Epithelial cell of proximal tubule (primary cell): Measurements from ENCODE around the gene FMNL2. TPM values are rescaled to one million over a fixed set of nuclear protein-coding genes. Genes with fewer than 3 reads are reported as not detected.

ENCODE experiments used
- DNase-seq: peaks from one replicate; pipeline ENCODE4 v3.0.0-alpha.2; 2011; ENCODE audit warnings: low read depth
- H3K4me3 ChIP-seq: 2 replicates; pipeline ENCODE4 v1.5.1; 2011; ENCODE audit warnings: low read depth, mild to moderate bottlenecking, low read length
- CTCF ChIP-seq: conservative IDR thresholded peaks from 2 replicates; pipeline ENCODE4 v1.5.1; 2012; ENCODE audit warnings: low read depth, mild to moderate bottlenecking, low read length
- total RNA-seq: library from RNA; depleted of rRNA; stranded (reverse); fragments of >200 nt; gene quantifications from 2 replicates; pipeline ENCODE4 v1.2.3, GENCODE V29; 2015

Gene FMNL2
- total RNA-seq, 1 donor from 2014 or later = 29.7 TPM

- no peak for TF ChIP-seq CTCF
- no peak overlapping the region for H3K4me3 ChIP-seq
- DNase-seq = no peak
These were observed 117.4 kb downstream of the FMNL2 start for GRCh38 chr2:152452256-152452973.

GRCh38 chr2:152453129-152453911 lies 118.3 kb downstream of the FMNL2 start:
- H3K4me3 ChIP-seq = no peak overlapping the region
- DNase-seq = no peak
- TF ChIP-seq CTCF = no peak

GRCh38 chr2:152454371-152454770 lies 119.4 kb downstream of the FMNL2 start:
- H3K4me3 ChIP-seq = no peak overlapping the region
- TF ChIP-seq CTCF = no peak
- no peak for DNase-seq

- no peak for DNase-seq
- TF ChIP-seq CTCF = no peak
- H3K4me3 ChIP-seq = no peak overlapping the region
These were observed 120.0 kb downstream of the FMNL2 start for GRCh38 chr2:152454960-152455359.

- no peak overlapping the region for H3K4me3 ChIP-seq
- no peak for TF ChIP-seq CTCF
- no peak for DNase-seq
These were observed 120.8 kb downstream of the FMNL2 start for GRCh38 chr2:152455738-152456137.

- no peak overlapping the region for H3K4me3 ChIP-seq
- no peak for TF ChIP-seq CTCF
- DNase-seq = no peak
These were observed 121.3 kb downstream of the FMNL2 start for GRCh38 chr2:152456262-152456661.
